Adrenal gland (tissue), 12 donors: ENCODE data around the gene TGM4. TPM values are rescaled to one million over a fixed set of nuclear protein-coding genes. Genes with fewer than 3 reads are reported as not detected.

Source experiments
- DNase-seq, 7 donors: peaks; one replicate each; pipeline ENCODE4 v3.0.0-alpha.2; 2019 to 2020
- H3K27ac ChIP-seq, 5 donors: fragments of 200-600 bp; sonication (generic) in 4 of 5; 1 replicate in 3 of 5; 2 replicates in 2 of 5; pipeline versions ENCODE4 v1.5.1 to v1.8.0; 2016 to 2020; ENCODE audit warnings: mild to moderate bottlenecking in 1 of 5
- H3K27me3 ChIP-seq: fragments of 200-600 bp; 2 replicates; pipeline ENCODE4 v1.8.0; 2021
- H3K36me3 ChIP-seq, 2 donors: fragments of 200-600 bp; replicated peaks in 1 of 2; 1 replicate in 1 of 2; 2 replicates in 1 of 2; pipeline versions ENCODE4 v1.5.1 to v1.8.0; 2018 to 2022
- H3K4me1 ChIP-seq, 2 donors: fragments of 200-600 bp; replicated peaks in 1 of 2; 1 replicate in 1 of 2; 2 replicates in 1 of 2; pipeline versions ENCODE4 v1.5.1 to v1.8.0; 2018 to 2021
- H3K4me3 ChIP-seq, 4 donors: fragments of 200-600 bp; sonication (generic) in 3 of 4; one replicate each; pipeline ENCODE4 v1.5.1; 2016 to 2018
- H3K9me3 ChIP-seq, 3 donors: fragments of 200-600 bp; sonication (generic) in 1 of 3; replicated peaks in 1 of 3; 1 replicate in 2 of 3; 2 replicates in 1 of 3; pipeline versions ENCODE4 v1.5.1 to v1.8.0; 2016 to 2021
- POLR2A ChIP-seq, 2 donors: fragments of 450-650 bp; IDR thresholded peaks; one replicate each; pipeline ENCODE4 v1.6.1; 2017; ENCODE audit warnings: antibody characterized with exemption in 2 of 2, mild to moderate bottlenecking in 2 of 2, moderate library complexity in 1 of 2
- WGBS, 4 donors: extraction: QIAGEN DNeasy Blood & Tissue Kit in 2 of 4; methylation state at CpG; one replicate each; pipeline versions ENCODE4 v1.1.5 to v1.1.7; 2013 to 2017; 5-methylcytosine and 5-hydroxymethylcytosine counted together
- intact Hi-C, 2 donors: fragments of 100-400 bp; cut with DNase I; formaldehyde crosslinking; loops; one replicate each; pipeline versions ENCODE4 v1.14.1 to v1.15.0; 2022 to 2023
- polyA plus RNA-seq, 3 donors: library from polyadenylated mRNA; stranded (reverse); fragments of 200-250 nt in 2 of 3; fragments of 350-450 nt in 1 of 3; fragmentation: Illumina TruSeq in 1 of 3; extraction: RNeasy Lipid Tissue Mini Kit (QIAGEN cat#74804) in 1 of 3; gene quantifications; one replicate each; pipeline ENCODE4 v1.2.3, GENCODE V29; 2013 to 2014
- total RNA-seq, 9 donors: library from RNA; depleted of rRNA in 4 of 9; stranded (reverse); fragments of >200 nt in 4 of 9; fragments of 120-200 nt in 1 of 9; fragmentation: NEBNext Ultra II Directional in 1 of 9; extraction: Animal tissue kit (Norgen Biotek cat#: 25700) in 1 of 9; gene quantifications; one replicate each; pipeline versions ENCODE4 v1.1.0 to v1.2.4, GENCODE V29; 2013 to 2023
- TF ChIP-seq, protein P1 (sequence below), 6 experiments: fragments of 450-650 bp in 4 of 6; fragments of 200-600 bp in 2 of 6; sonication (generic) in 1 of 6; IDR thresholded peaks; 1 replicate in 5 of 6; 2 replicates in 1 of 6; pipeline versions ENCODE4 v1.5.1 to v1.8.0; 2016 to 2021; ENCODE audit warnings: antibody characterized with exemption in 6 of 6, mild to moderate bottlenecking in 2 of 6, moderate library complexity in 1 of 6
- donor health status: healthy with polysubstance abuse.
- donor health status: Bipolar disorder and iron deficiency.
- donor health status: DM: yes; HTN: yes; CAD: no.
- donor health status: DM: no; HTN: no; CAD: no.
- donor health status: DM: no; HTN: no; CAD: no.
- donor health status: DM: yes; HTN: yes; CAD: no.

TGM4 gene
- total and polyA plus RNA-seq, 12 donors = 0.10 to 2.2 (median 0.22) TPM; not detected in 5

DNA sequence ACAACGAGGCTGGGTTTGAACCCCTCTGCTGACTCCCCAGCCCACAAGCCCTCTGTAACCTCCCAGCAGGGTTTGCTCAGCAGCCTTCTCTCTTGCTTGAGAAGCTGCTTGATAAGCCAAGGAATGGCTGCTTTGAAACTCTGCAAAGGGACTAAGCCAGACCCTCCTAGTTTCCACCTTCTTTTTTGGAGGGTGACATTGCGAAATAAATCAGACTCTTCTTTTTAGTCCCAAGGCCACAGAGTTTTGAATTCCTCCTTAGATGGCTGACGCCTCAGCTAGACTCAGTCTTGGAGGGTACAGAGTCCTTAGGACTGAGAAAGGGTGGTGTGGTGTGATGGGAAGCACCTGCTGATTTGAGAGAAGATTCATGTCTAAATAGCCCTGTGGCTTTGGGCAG lies 1.2 kb downstream of the TGM4 start:
- 76 to 86% (median 80%) methylated on average over 2 to 3 of the region's 3 CpGs for WGBS, 4 donors
- no peak for TF ChIP-seq POLR2A (IDR thresholded peaks at IDR 0.05)
- TF ChIP-seq, protein P1, sequence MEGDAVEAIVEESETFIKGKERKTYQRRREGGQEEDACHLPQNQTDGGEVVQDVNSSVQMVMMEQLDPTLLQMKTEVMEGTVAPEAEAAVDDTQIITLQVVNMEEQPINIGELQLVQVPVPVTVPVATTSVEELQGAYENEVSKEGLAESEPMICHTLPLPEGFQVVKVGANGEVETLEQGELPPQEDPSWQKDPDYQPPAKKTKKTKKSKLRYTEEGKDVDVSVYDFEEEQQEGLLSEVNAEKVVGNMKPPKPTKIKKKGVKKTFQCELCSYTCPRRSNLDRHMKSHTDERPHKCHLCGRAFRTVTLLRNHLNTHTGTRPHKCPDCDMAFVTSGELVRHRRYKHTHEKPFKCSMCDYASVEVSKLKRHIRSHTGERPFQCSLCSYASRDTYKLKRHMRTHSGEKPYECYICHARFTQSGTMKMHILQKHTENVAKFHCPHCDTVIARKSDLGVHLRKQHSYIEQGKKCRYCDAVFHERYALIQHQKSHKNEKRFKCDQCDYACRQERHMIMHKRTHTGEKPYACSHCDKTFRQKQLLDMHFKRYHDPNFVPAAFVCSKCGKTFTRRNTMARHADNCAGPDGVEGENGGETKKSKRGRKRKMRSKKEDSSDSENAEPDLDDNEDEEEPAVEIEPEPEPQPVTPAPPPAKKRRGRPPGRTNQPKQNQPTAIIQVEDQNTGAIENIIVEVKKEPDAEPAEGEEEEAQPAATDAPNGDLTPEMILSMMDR (IDR thresholded peaks at IDR 0.05) = no peak
- Histone ChIP-seq H3K36me3 (no peaks in the 10 kb centered on the region), H3K4me1 (no peaks in the 10 kb centered on the region), H3K27ac (no peak overlapping the region), H3K27me3 (no peaks in the 10 kb centered on the region), H3K4me3 (no peak overlapping the region), H3K9me3 (no peaks in the 10 kb centered on the region)
- DNase-seq = no peak
- intact Hi-C loops = no loop called here

DNA sequence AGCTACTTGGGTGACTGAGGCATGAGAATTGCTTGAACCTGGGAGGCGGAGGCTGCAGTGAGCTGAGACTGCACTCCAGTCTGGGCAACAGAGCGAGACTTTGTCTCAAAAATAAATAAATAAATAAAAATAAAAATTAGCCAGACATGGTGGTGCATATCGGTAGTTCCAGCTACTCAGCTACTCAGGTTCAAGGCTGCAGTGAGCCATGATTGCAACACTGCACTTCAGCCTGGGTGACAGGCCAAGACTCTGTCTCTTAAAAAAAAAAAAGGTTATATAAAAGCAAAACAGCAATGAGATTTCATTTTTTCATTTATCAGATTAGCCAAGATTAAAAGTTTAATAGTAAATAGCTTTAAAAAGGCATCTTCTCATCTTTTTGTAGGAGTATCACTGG lies 2.9 kb downstream of the TGM4 start:
- Histone ChIP-seq H3K36me3 (no peaks in the 10 kb centered on the region), H3K27me3 (no peaks in the 10 kb centered on the region), H3K27ac (no peak overlapping the region), H3K9me3 (no peaks in the 10 kb centered on the region), H3K4me1 (no peaks in the 10 kb centered on the region), H3K4me3 (no peak overlapping the region)
- intact Hi-C loops = no loop called here
- DNase-seq = peak in 6 of 7 donors; percentile 29 to 62 (median 47)
- 72 to 78% (median 75%) methylated on average over 3 of the region's 3 CpGs for WGBS, 4 donors
- TF ChIP-seq POLR2A (IDR thresholded peaks at IDR 0.05) = no peak
- TF ChIP-seq, protein P1 (IDR thresholded peaks at IDR 0.05) = no peak

DNA sequence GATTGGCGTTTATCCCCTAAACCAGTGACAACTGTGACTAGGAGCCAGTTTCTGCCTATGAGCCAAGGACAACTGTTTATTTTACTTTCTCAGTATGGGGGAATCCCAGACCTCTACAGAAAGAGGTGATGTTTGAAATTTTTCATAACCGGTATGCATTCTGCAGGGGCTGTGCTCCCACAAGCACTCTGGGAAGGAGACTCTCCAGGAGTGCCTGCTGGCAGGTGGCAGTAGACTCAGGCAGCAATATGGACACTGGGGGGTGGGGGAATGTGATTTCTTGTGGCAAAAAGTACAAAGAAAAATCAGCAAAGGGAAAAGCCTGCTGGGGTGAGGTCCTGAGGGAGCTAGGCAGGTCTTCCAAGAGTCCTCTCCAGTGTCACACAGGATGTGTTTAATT lies 5.9 kb downstream of the TGM4 start:
- intact Hi-C loops = no loop called here
- Histone ChIP-seq H3K27me3 (peaks cover 6% of the 10 kb centered on the region), H3K36me3 (no peaks in the 10 kb centered on the region), H3K4me1 (no peaks in the 10 kb centered on the region), H3K27ac (no peak overlapping the region), H3K9me3 (no peaks in the 10 kb centered on the region), H3K4me3 (no peak overlapping the region)
- TF ChIP-seq, protein P1 (IDR thresholded peaks at IDR 0.05) = no peak
- TF ChIP-seq POLR2A (IDR thresholded peaks at IDR 0.05) = no peak
- WGBS, 4 donors = 36 to 85% (median 71%) methylated on average over 2 of the region's 2 CpGs
- DNase-seq = no peak

DNA sequence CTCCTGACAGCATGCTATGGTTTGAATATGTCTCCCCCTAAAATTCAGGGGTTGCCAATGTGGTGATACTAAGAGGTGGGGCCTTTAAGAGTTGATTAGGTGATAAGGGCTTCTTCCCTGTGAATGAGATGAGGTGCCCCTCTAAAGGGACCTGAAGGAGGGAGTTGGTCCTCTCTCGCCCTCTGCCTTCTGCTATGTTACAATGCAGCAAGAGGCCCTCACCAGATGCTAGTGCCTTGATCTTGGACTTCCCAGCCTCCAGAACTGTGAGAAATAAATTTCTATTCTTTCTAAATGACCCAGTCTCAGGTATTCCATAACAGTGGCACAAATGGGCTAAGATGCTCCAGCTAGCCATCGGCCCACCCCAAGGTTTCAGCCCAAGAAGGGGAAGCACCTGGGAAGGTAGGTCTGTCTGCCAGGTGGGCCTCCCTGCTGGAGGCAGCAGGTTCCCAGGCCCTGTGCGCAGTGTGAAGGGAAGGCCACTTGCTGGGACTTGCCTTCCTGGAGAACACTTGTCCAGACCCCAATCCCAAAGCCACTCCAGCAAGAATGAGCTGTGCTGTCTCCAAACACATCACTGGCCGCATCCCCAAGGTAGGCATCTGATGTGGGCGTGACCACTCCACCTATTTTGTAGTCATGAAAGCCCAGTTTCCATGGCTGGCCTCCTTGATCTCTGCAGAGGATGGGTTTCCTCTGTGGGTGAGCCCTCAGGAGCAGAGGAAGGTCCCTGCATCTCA lies 9.0 kb downstream of the TGM4 start:
- Histone ChIP-seq H3K9me3 (no peaks in the 10 kb centered on the region), H3K27ac (no peak overlapping the region), H3K4me3 (no peak overlapping the region), H3K27me3 (peaks cover 6% of the 10 kb centered on the region), H3K36me3 (no peaks in the 10 kb centered on the region), H3K4me1 (no peaks in the 10 kb centered on the region)
- WGBS, 4 donors = 89 to 97% (median 90%) methylated on average over 4 to 5 of the region's 5 CpGs
- DNase-seq = no peak
- intact Hi-C loops = no loop called here
- no peak for TF ChIP-seq POLR2A (IDR thresholded peaks at IDR 0.05)
- TF ChIP-seq, protein P1 (IDR thresholded peaks at IDR 0.05) = no peak
